Activated T-cell treated with anti-CD3 and anti-CD28 coated beads, Interleukin-2, amount 50 U/mL, for 24 hours (primary cell): ENCODE data around the gene ACER3.

Experiments
- DNase-seq: peaks from one replicate; pipeline ENCODE4 v3.0.0-alpha.2; 2020
- H3K27ac Mint-ChIP-seq: 2 replicates; pipeline ENCODE4 v1.8.0; 2020; ENCODE audit warnings: mild to moderate bottlenecking, mixed read lengths
- H3K27me3 Mint-ChIP-seq: 2 replicates; pipeline ENCODE4 v1.8.0; 2020; ENCODE audit warnings: mixed read lengths
- H3K36me3 Mint-ChIP-seq: 2 replicates; pipeline ENCODE4 v1.8.0; 2020; ENCODE audit warnings: low read depth, mixed read lengths
- H3K4me1 Mint-ChIP-seq: 2 replicates; pipeline ENCODE4 v1.8.0; 2020; ENCODE audit warnings: low read depth, mixed read lengths
- H3K4me3 Mint-ChIP-seq: 2 replicates; pipeline ENCODE4 v1.8.0; 2020; ENCODE audit warnings: mild to moderate bottlenecking, moderate library complexity, mixed read lengths
- H3K9me3 Mint-ChIP-seq: 2 replicates; pipeline ENCODE4 v1.8.0; 2020; ENCODE audit warnings: mixed read lengths

ACER3 gene

GRCh38 chr11:76910620-76911414 lies 50.1 kb downstream of the ACER3 start:
- no peak for DNase-seq
- peaks cover 4% of the 10 kb centered on the region for H3K9me3 Mint-ChIP-seq
- no peak overlapping the region for H3K27ac Mint-ChIP-seq
- peaks cover 9% of the 10 kb centered on the region for H3K36me3 Mint-ChIP-seq
- no peaks in the 10 kb centered on the region for H3K4me1 Mint-ChIP-seq
- H3K4me3 Mint-ChIP-seq, result no peak overlapping the region
- H3K27me3 Mint-ChIP-seq, result no peaks in the 10 kb centered on the region

GRCh38 chr11:76911415-76911808 lies 50.7 kb downstream of the ACER3 start:
- H3K4me3 Mint-ChIP-seq, result no peak overlapping the region
- peaks cover 4% of the 10 kb centered on the region for H3K9me3 Mint-ChIP-seq
- DNase-seq, result no peak
- H3K27me3 Mint-ChIP-seq, result no peaks in the 10 kb centered on the region
- H3K27ac Mint-ChIP-seq, result no peak overlapping the region
- H3K36me3 Mint-ChIP-seq, result peaks cover 6% of the 10 kb centered on the region
- no peaks in the 10 kb centered on the region for H3K4me1 Mint-ChIP-seq

- DNase-seq, result no peak
- Mint-ChIP-seq H3K27ac (no peak overlapping the region), H3K4me1 (peaks cover 6% of the 10 kb centered on the region), H3K4me3 (no peak overlapping the region), H3K27me3 (no peaks in the 10 kb centered on the region), H3K9me3 (no peaks in the 10 kb centered on the region), H3K36me3 (no peaks in the 10 kb centered on the region)
Observed at GRCh38 chr11:76916712-76917111, 56.0 kb downstream of the ACER3 start.

GRCh38 chr11:76918941-76919386 lies 58.2 kb downstream of the ACER3 start:
- H3K4me3 Mint-ChIP-seq, result no peak overlapping the region
- no peak for DNase-seq
- H3K4me1 Mint-ChIP-seq, result peaks cover 6% of the 10 kb centered on the region
- H3K36me3 Mint-ChIP-seq, result no peaks in the 10 kb centered on the region
- H3K27me3 Mint-ChIP-seq, result no peaks in the 10 kb centered on the region
- no peak overlapping the region for H3K27ac Mint-ChIP-seq
- no peaks in the 10 kb centered on the region for H3K9me3 Mint-ChIP-seq

GRCh38 chr11:76919467-76919866 lies 58.7 kb downstream of the ACER3 start:
- Mint-ChIP-seq H3K36me3 (no peaks in the 10 kb centered on the region), H3K4me1 (peaks cover 6% of the 10 kb centered on the region), H3K9me3 (no peaks in the 10 kb centered on the region), H3K4me3 (no peak overlapping the region), H3K27me3 (no peaks in the 10 kb centered on the region), H3K27ac (no peak overlapping the region)
- no peak for DNase-seq

- H3K9me3 Mint-ChIP-seq, result no peaks in the 10 kb centered on the region
- no peak overlapping the region for H3K27ac Mint-ChIP-seq
- DNase-seq, result peak; percentile 65
- H3K36me3 Mint-ChIP-seq, result no peaks in the 10 kb centered on the region
- H3K4me1 Mint-ChIP-seq, result peaks cover 6% of the 10 kb centered on the region
- no peaks in the 10 kb centered on the region for H3K27me3 Mint-ChIP-seq
- peak overlapping the region; percentile 39 for H3K4me3 Mint-ChIP-seq
Observed at GRCh38 chr11:76919887-76920746, 59.4 kb downstream of the ACER3 start.

- H3K4me3 Mint-ChIP-seq, result no peak overlapping the region
- H3K9me3 Mint-ChIP-seq, result no peaks in the 10 kb centered on the region
- H3K4me1 Mint-ChIP-seq, result no peaks in the 10 kb centered on the region
- no peak for DNase-seq
- no peak overlapping the region for H3K27ac Mint-ChIP-seq
- peaks cover 28% of the 10 kb centered on the region for H3K36me3 Mint-ChIP-seq
- H3K27me3 Mint-ChIP-seq, result no peaks in the 10 kb centered on the region
Observed at GRCh38 chr11:76927160-76927559, 66.4 kb downstream of the ACER3 start.

GRCh38 chr11:76935042-76935441 lies 74.3 kb downstream of the ACER3 start:
- Mint-ChIP-seq H3K27ac (no peak overlapping the region), H3K4me3 (no peak overlapping the region), H3K9me3 (no peaks in the 10 kb centered on the region), H3K27me3 (no peaks in the 10 kb centered on the region), H3K36me3 (peaks cover 29% of the 10 kb centered on the region), H3K4me1 (no peaks in the 10 kb centered on the region)
- no peak for DNase-seq

- no peak for DNase-seq
- no peak overlapping the region for H3K4me3 Mint-ChIP-seq
- H3K36me3 Mint-ChIP-seq, result peaks cover 16% of the 10 kb centered on the region
- no peaks in the 10 kb centered on the region for H3K4me1 Mint-ChIP-seq
- no peak overlapping the region for H3K27ac Mint-ChIP-seq
- peaks cover 15% of the 10 kb centered on the region for H3K9me3 Mint-ChIP-seq
- H3K27me3 Mint-ChIP-seq, result no peaks in the 10 kb centered on the region
Observed at GRCh38 chr11:76939219-76939631, 78.5 kb downstream of the ACER3 start.

GRCh38 chr11:76944225-76944624 lies 83.5 kb downstream of the ACER3 start:
- Mint-ChIP-seq H3K36me3 (peaks cover 15% of the 10 kb centered on the region), H3K27ac (no peak overlapping the region), H3K9me3 (peaks cover 26% of the 10 kb centered on the region), H3K4me3 (no peak overlapping the region), H3K4me1 (peaks cover 2% of the 10 kb centered on the region), H3K27me3 (no peaks in the 10 kb centered on the region)
- no peak for DNase-seq

- Mint-ChIP-seq H3K27ac (no peak overlapping the region), H3K36me3 (peaks cover 15% of the 10 kb centered on the region), H3K9me3 (peaks cover 26% of the 10 kb centered on the region), H3K4me1 (peaks cover 2% of the 10 kb centered on the region), H3K27me3 (no peaks in the 10 kb centered on the region), H3K4me3 (no peak overlapping the region)
- no peak for DNase-seq
Observed at GRCh38 chr11:76946223-76946622, 85.5 kb downstream of the ACER3 start.

- Mint-ChIP-seq H3K27me3 (no peaks in the 10 kb centered on the region), H3K4me1 (peaks cover 2% of the 10 kb centered on the region), H3K9me3 (peaks cover 26% of the 10 kb centered on the region), H3K36me3 (peaks cover 15% of the 10 kb centered on the region), H3K4me3 (no peak overlapping the region), H3K27ac (no peak overlapping the region)
- DNase-seq, result no peak
Observed at GRCh38 chr11:76947190-76947589, 86.5 kb downstream of the ACER3 start.

GRCh38 chr11:76947800-76948199 lies 87.1 kb downstream of the ACER3 start:
- no peaks in the 10 kb centered on the region for H3K27me3 Mint-ChIP-seq
- no peak for DNase-seq
- peaks cover 15% of the 10 kb centered on the region for H3K36me3 Mint-ChIP-seq

GRCh38 chr11:76955459-76956114 lies 94.9 kb downstream of the ACER3 start:
- H3K27ac Mint-ChIP-seq, result no peak overlapping the region

More at GRCh38 chr11:76947800-76948199, 87.1 kb downstream of the ACER3 start:
- Mint-ChIP-seq H3K4me3 (no peak overlapping the region), H3K9me3 (peaks cover 23% of the 10 kb centered on the region), H3K27ac (no peak overlapping the region), H3K4me1 (peaks cover 2% of the 10 kb centered on the region)

More at GRCh38 chr11:76955459-76956114, 94.9 kb downstream of the ACER3 start:
- Mint-ChIP-seq H3K27me3 (no peaks in the 10 kb centered on the region), H3K36me3 (peaks cover 15% of the 10 kb centered on the region), H3K9me3 (no peaks in the 10 kb centered on the region), H3K4me3 (no peak overlapping the region), H3K4me1 (no peaks in the 10 kb centered on the region)
- no peak for DNase-seq
